Activated CD4-positive, alpha-beta memory T cell treated with anti-CD3 and anti-CD28 coated beads, Interleukin-2, amount 10 ng/mL, durations not matched to agents 7 days and 5 days (primary cell): Measurements from ENCODE around the gene UROD. TPM values are rescaled to one million over a fixed set of nuclear protein-coding genes. Genes with fewer than 3 reads are reported as not detected.
A peak's percentile ranks its signal among the peaks of the same experiment; 100 is the strongest.

Experiments
- CTCF ChIA-PET: fragments of 350-600 bp; sonication (Branson Sonifier 250); formaldehyde crosslinking; loops from one replicate; lab custom pipeline; 2021; ENCODE audit warnings: antibody characterized with exemption, inconsistent platforms; lab: Charles Lee
- POLR2A ChIA-PET: fragments of 350-600 bp; sonication (Branson Sonifier 250); formaldehyde crosslinking; loops from one replicate; lab custom pipeline; 2021; ENCODE audit warnings: antibody characterized with exemption; lab: Charles Lee
- DNase-seq: peaks from one replicate; pipeline ENCODE4 v3.0.0-alpha.2; 2020
- H3K27ac Mint-ChIP-seq: one replicate; pipeline ENCODE4 v1.8.0; 2021; ENCODE audit warnings: mild to moderate bottlenecking, mixed read lengths
- H3K27me3 Mint-ChIP-seq: one replicate; pipeline ENCODE4 v1.8.0; 2021; ENCODE audit warnings: mixed read lengths
- H3K36me3 Mint-ChIP-seq: one replicate; pipeline ENCODE4 v1.8.0; 2021; ENCODE audit warnings: low read depth, mixed read lengths
- H3K4me1 Mint-ChIP-seq: one replicate; pipeline ENCODE4 v1.8.0; 2021; ENCODE audit warnings: mixed read lengths
- H3K4me3 Mint-ChIP-seq: one replicate; pipeline ENCODE4 v1.8.0; 2021; ENCODE audit warnings: mild to moderate bottlenecking, mixed read lengths
- H3K9me3 Mint-ChIP-seq: one replicate; pipeline ENCODE4 v1.8.0; 2021; ENCODE audit warnings: mixed read lengths
- total RNA-seq, 2 experiments: library from RNA; stranded (reverse); gene quantifications; one replicate each; pipeline ENCODE4 v1.2.3, GENCODE V29; 2021

The UROD gene
- total RNA-seq, 2 experiments from 2014 or later, result 67.1 to 74.9 TPM

DNA sequence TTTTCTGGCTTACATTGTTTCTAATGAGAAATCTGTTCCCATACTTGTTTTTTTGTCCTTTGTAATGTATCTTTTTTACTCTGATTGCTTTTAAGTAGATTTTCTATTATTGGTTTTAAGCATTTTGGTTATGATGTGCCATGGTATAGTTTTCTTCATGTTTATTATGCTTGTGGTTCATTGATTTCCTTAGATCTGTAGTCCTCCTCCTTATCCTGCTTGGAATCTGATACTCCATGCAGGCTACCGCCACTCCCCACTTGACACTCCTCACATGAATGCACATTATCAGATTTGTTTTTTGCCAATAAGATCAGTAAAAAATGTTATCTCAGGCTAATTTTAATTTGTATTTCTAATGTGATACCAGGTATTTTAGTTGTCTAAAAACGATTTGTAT is 20.8 kb downstream of the UROD start:
- POLR2A ChIA-PET, result interaction anchor here (1.8 kb wide), 1 partner anchor 21 kb away, joined by 5 read pairs; the partner anchor contains the start of gene UROD
- H3K9me3 Mint-ChIP-seq, result no peaks in the 10 kb centered on the region
- CTCF ChIA-PET, result interaction anchor here (0.9 to 1.0 kb wide), 3 partner anchors 18 to 271 kb away, joined by 3 to 6 read pairs (median 5); no protein-coding TSS in a partner anchor
- H3K36me3 Mint-ChIP-seq, result no peaks in the 10 kb centered on the region
- no peak overlapping the region for H3K4me3 Mint-ChIP-seq
- H3K4me1 Mint-ChIP-seq, result peaks cover 4% of the 10 kb centered on the region
- H3K27me3 Mint-ChIP-seq, result no peaks in the 10 kb centered on the region
- H3K27ac Mint-ChIP-seq, result no peak overlapping the region
- no peak for DNase-seq

DNA sequence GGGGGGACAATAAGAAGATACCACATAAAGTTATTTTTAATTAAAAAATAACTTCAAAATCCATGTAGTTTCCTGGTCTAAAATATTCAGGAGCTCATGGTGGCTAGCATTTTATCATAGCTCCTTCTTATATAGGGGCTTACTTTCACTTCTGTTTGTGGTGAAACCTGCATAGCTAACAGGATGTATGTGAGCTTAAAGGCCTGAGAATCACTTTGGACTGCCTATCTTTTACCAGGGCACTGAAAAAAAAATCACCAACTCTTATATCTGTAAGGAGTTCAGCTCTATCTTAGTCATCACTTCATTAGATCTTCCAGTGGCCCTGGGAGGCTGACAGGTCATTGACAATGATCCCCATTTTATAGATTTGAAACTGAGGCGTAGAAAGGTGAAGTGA is 21.3 kb downstream of the UROD start:
- H3K27me3 Mint-ChIP-seq, result no peaks in the 10 kb centered on the region
- POLR2A ChIA-PET, result interaction anchor here (1.8 kb wide), 1 partner anchor 22 kb away, joined by 5 read pairs; the partner anchor contains the start of gene UROD
- no peaks in the 10 kb centered on the region for H3K36me3 Mint-ChIP-seq
- no peak overlapping the region for H3K27ac Mint-ChIP-seq
- H3K9me3 Mint-ChIP-seq, result no peaks in the 10 kb centered on the region
- no peak overlapping the region for H3K4me3 Mint-ChIP-seq
- DNase-seq, result no peak
- H3K4me1 Mint-ChIP-seq, result peaks cover 4% of the 10 kb centered on the region
- CTCF ChIA-PET, result interaction anchor here (0.5 to 1.0 kb wide), 4 partner anchors 18 to 270 kb away, joined by 3 to 6 read pairs (median 4); no protein-coding TSS in a partner anchor

DNA sequence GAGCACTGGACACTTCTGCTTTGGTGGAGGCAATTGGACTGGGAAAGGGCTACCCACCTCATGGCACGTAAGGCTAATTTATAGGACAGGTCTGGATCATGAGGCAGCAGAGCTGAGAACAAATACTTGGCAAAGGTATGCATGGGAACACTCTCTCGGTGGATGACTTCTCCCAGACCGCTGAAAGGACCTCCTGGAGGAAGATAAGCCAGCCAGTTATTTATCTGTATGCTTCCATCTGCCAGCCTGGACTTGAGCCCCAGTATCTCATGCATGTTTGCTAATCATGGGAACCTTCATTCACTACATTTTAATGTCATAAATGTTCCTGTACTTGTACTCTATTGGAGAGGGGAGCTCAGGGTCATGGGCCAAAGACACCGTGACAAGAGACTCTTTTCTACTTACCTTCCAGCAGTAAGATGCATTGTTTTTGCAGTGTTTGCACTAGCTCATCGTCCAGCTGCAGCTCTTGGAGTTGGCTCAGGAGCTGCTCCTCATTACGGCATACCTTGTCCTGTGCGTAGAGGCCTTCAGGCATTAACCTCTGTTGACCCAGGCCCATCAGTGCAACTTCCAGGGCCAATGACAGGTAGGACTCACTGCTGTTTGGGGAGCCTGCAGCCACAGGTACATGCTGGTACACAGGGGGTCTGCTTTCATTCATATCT is 23.7 kb downstream of the UROD start:
- Mint-ChIP-seq H3K27ac (no peak overlapping the region), H3K4me3 (no peak overlapping the region), H3K27me3 (no peaks in the 10 kb centered on the region), H3K9me3 (no peaks in the 10 kb centered on the region), H3K4me1 (peaks cover 4% of the 10 kb centered on the region), H3K36me3 (no peaks in the 10 kb centered on the region)
- ChIA-PET CTCF (interaction anchor here (0.7 to 1.1 kb wide), 2 partner anchors 22 to 274 kb away, joined by 3 to 4 read pairs; no protein-coding TSS in a partner anchor), POLR2A (no interaction called here)
- no peak for DNase-seq

DNA sequence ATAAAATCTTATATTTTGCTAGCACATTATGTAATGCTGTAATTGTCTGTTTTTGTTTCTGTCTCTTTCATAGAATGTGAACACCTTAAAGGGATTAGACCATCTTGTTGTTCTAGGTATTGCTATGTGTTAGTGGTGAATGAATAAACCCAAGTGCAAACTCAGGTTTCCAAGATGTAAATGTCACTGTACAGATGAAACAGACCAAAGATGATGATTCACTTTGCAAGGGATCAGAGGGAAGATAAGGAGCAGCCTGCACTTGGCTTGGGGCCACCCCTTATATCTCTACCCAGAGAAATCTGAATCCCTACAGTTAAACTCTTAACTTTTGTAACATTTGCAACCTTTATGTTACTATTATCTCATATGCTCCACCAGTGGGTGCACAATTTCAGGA is 25.4 kb downstream of the UROD start:
- no peaks in the 10 kb centered on the region for H3K27me3 Mint-ChIP-seq
- no peak overlapping the region for H3K27ac Mint-ChIP-seq
- no peak for DNase-seq
- CTCF ChIA-PET, result no interaction called here
- H3K4me1 Mint-ChIP-seq, result peaks cover 4% of the 10 kb centered on the region
- no peaks in the 10 kb centered on the region for H3K9me3 Mint-ChIP-seq
- H3K4me3 Mint-ChIP-seq, result no peak overlapping the region
- POLR2A ChIA-PET, result no interaction called here
- H3K36me3 Mint-ChIP-seq, result no peaks in the 10 kb centered on the region

DNA sequence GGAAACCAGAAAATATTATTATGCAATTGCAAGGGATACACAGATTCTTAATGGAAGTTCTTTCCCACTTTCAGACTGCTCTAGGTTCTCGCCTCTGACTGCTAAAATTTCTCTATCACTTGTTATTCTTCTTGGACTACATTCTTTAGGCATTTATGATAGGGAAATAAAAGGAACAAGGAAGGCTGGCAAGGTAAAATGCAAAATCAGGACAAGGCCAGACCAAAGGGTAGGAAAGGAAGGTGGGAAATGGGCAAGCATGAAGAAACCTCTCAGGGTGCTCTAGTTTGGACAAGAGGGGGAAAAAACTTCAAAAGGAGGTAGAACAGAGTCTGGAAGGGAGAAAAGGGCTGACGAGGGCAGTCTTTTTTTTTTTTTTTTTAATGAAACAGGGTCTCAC is 26.2 kb downstream of the UROD start:
- Mint-ChIP-seq H3K9me3 (no peaks in the 10 kb centered on the region), H3K27ac (no peak overlapping the region), H3K36me3 (no peaks in the 10 kb centered on the region), H3K27me3 (no peaks in the 10 kb centered on the region), H3K4me3 (no peak overlapping the region), H3K4me1 (peaks cover 4% of the 10 kb centered on the region)
- POLR2A ChIA-PET, result no interaction called here
- DNase-seq, result no peak
- CTCF ChIA-PET, result no interaction called here

DNA sequence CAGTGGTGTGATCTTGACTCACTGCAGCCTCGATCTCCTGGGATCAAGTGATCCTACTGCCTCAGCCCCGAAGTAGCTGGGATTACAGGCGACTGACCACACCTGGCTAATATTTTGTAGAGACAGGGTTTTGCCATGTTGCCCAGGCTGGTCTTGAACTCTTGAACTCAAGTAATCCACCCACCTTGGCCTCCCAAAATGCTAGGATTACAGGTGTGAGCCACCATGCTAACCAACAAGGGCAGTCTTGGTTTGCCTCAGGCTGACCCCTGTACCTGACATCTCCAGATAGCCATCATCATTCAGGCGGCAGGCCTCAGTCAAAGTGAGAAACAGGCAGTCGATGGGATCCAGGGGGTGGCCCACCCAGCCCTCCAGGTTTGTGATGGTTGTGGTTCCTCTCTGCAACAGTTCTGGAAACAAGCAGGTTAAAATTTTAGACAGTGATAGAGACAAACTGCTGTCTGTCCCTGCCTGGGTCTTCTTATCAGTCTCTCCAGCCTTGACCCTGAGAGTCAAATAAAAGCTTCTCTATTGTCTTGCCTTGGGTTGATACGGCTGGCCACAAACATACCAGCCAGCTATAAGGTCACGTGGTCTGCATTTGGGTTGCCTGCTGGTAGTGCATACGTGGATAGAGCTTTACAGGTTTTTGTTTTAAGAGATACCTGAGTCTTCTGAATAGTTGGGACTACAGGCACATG is 26.8 kb downstream of the UROD start:
- ChIA-PET CTCF (no interaction called here), POLR2A (no interaction called here)
- DNase-seq, result no peak
- Mint-ChIP-seq H3K4me3 (no peak overlapping the region), H3K27ac (no peak overlapping the region), H3K9me3 (no peaks in the 10 kb centered on the region), H3K36me3 (no peaks in the 10 kb centered on the region), H3K27me3 (no peaks in the 10 kb centered on the region), H3K4me1 (peaks cover 2% of the 10 kb centered on the region)

DNA sequence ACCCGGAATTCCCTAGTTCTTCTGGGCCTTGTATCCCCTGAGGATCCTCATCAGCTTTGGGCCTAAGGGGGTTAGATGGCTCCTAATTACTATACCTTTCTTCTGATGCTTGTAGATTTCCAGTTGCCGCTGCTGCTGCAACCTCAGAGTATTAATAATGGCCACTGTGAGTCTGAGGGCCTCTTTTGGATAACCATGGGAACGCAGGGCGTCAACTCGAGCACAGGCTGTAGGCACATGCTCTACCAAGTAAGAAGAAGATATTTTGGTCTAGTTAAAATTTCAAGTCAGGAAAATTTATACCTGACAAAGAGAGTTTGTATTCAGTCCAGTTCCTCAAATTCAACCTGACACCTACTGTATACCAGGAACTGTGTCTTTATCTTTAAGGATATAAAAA is 28.2 kb downstream of the UROD start:
- Mint-ChIP-seq H3K27me3 (no peaks in the 10 kb centered on the region), H3K9me3 (no peaks in the 10 kb centered on the region), H3K36me3 (no peaks in the 10 kb centered on the region), H3K27ac (no peak overlapping the region), H3K4me3 (no peak overlapping the region), H3K4me1 (peaks cover 2% of the 10 kb centered on the region)
- CTCF ChIA-PET, result no interaction called here
- DNase-seq, result no peak
- POLR2A ChIA-PET, result interaction anchor here (1.1 kb wide), 1 partner anchor 10 kb away, joined by 3 read pairs; no protein-coding TSS in a partner anchor

DNA sequence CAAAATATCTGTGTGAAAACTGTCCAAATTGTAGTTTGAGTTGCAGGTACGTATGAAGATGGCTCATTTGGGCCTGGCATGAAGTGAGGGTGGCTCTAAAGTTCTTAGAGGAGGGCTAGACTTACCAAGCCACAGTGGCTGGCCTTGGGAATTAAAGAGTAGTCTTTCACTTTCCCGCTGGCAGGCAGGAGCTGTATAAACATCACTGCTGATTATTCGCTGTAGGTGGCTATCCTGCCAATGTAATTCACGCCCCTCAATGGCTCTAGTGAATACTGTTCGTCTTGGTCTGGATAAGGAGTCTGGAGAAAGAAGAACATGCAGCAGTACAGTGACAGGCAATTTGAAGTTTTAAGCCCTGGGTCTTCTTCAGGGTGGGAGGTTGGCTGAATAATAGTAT is 31.0 kb downstream of the UROD start:
- Mint-ChIP-seq H3K4me3 (no peak overlapping the region), H3K36me3 (no peaks in the 10 kb centered on the region), H3K9me3 (no peaks in the 10 kb centered on the region), H3K27me3 (no peaks in the 10 kb centered on the region), H3K4me1 (no peaks in the 10 kb centered on the region), H3K27ac (no peak overlapping the region)
- no peak for DNase-seq
- POLR2A ChIA-PET, result no interaction called here
- CTCF ChIA-PET, result no interaction called here

DNA sequence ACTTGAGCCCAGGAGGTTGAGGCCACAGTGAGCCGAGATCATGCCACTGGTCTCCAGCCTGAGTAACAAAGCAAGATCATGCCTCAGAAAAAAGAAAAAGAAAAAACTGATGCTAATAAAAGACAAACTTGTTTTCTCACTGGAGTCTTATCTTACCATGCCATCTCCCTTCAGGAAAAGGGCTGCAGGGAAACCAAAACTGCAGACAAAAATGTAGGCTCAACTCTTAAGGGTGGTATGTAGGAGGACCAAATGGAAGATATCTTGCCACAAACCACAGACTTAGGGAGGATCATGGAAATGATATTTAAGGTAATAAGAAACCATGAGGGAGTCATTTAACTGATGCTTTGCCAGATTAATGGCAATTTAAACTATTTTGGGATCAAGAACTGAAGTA is 32.9 kb downstream of the UROD start:
- Mint-ChIP-seq H3K36me3 (no peaks in the 10 kb centered on the region), H3K27ac (no peak overlapping the region), H3K27me3 (no peaks in the 10 kb centered on the region), H3K9me3 (no peaks in the 10 kb centered on the region), H3K4me3 (no peak overlapping the region), H3K4me1 (peaks cover 2% of the 10 kb centered on the region)
- no peak for DNase-seq
- ChIA-PET CTCF (no interaction called here), POLR2A (no interaction called here)

DNA sequence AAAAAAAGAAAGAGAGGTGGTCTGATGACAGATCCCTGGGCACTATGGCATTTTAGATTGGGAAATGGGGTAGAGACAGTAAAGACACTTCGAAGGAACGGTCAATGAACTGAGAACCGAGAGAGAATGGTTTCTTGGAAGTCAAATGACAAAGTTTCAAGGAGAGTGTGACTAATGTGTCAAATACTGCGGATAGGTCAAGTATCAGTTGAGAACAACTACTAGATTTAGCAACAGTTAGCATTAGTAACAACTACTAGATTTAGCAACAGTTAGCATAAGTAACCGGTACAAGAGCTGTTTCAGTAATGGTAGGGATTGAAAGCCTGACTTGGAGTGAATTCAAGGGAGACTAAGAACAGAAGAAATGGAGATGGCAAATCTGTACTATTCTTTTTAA is 35.0 kb downstream of the UROD start:
- no peaks in the 10 kb centered on the region for H3K9me3 Mint-ChIP-seq
- no peak overlapping the region for H3K27ac Mint-ChIP-seq
- no peak overlapping the region for H3K4me3 Mint-ChIP-seq

DNA sequence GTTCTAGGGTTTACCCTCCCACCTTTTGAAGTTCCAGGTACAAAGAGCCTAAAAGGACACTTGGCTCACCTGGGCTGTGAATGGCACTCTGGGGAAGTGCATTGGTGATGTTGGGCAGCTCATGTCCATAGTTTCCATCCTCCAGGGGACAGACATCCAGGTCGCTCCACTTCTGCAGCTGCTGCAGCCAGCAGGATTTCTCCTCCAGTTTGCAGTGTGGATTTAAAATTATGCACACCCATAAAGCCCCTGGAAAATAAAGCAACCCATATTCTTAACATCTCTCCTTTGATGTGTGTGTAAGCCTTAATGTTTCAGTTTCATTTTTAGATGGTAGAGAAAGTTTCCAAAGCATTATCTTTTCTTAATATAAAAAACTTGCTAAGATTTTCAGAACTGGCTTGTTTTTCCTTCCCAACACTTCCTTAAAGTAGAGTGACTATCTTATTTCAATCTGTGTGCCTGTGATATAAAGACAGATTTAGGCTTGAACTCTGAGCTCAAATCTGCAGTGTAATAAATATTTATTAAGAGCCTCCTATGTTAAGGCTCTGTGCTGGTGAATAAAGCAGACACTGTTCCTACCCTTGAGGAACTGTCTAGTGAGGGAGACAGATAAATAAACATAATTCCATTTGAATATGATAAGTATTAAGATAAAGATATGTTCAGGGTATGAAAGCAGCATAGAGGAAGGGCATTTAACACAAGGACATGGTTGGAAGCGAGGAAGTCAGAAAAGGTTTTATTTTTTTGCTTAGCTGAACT is 39.1 kb downstream of the UROD start:
- CTCF ChIA-PET, result interaction anchor here (0.7 to 1.7 kb wide), 5 partner anchors 10 to 252 kb away, joined by 3 to 6 read pairs (median 4); no protein-coding TSS in a partner anchor
- Mint-ChIP-seq H3K27ac (no peak overlapping the region), H3K36me3 (no peaks in the 10 kb centered on the region), H3K9me3 (no peaks in the 10 kb centered on the region), H3K4me1 (peaks cover 14% of the 10 kb centered on the region), H3K4me3 (peak overlapping the region; percentile 9), H3K27me3 (peaks cover 1% of the 10 kb centered on the region)
- POLR2A ChIA-PET, result interaction anchor here (1.2 to 1.4 kb wide), 3 partner anchors 11 to 289 kb away, joined by 3 read pairs; partner anchors contain the start of genes EIF2B3 and MUTYH
- no peak for DNase-seq

More for the DNA sequence above, 35.0 kb downstream of the UROD start:
- no peak for DNase-seq
- Mint-ChIP-seq H3K27me3 (no peaks in the 10 kb centered on the region), H3K36me3 (no peaks in the 10 kb centered on the region), H3K4me1 (peaks cover 14% of the 10 kb centered on the region)
- ChIA-PET CTCF (no interaction called here), POLR2A (no interaction called here)

DNA sequence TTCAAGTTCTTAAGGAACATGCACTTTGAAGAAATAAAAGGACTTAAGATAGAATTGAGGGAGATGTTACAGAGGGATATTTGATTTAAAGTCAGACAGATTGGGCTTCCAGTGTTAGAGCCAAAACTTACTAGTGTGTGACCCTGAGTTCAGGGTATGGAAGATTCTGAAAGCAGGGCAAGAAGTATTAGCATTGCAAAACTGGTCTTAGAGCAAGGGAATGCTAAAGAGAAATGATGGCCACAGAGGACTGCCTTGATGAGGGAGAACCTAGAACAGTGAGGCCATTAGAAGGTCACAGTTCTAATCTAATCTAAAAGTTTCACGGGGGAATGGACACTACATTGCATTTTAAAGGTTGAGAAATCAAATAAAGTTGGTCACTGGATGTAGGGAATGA is 45.5 kb downstream of the UROD start:
- Mint-ChIP-seq H3K27ac (no peak overlapping the region), H3K9me3 (no peaks in the 10 kb centered on the region), H3K36me3 (no peaks in the 10 kb centered on the region), H3K4me1 (no peaks in the 10 kb centered on the region), H3K4me3 (no peak overlapping the region), H3K27me3 (peaks cover 1% of the 10 kb centered on the region)
- DNase-seq, result no peak
- ChIA-PET CTCF (no interaction called here), POLR2A (no interaction called here)

DNA sequence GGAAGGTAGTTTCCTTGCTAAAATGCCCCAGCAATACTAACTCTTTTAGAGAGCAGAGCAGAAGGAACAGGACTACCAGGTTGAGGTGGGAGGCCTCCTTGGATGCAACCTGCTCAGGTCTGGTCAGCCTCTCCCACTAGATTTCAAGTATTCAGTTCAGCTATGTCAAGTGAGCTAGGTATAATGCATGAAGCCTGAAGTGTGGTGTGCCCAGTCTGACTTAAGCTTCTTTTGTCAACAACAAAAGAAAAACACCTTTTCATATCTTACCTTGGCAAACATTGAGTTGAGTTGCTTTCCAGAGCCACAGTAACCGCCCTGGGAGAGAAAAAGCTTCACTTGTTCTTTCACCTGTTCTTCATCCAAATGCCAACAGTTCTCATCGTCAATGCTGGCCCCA is 47.8 kb downstream of the UROD start:
- CTCF ChIA-PET, result no interaction called here
- Mint-ChIP-seq H3K27me3 (no peaks in the 10 kb centered on the region), H3K9me3 (no peaks in the 10 kb centered on the region), H3K27ac (no peak overlapping the region), H3K36me3 (no peaks in the 10 kb centered on the region), H3K4me3 (no peak overlapping the region), H3K4me1 (no peaks in the 10 kb centered on the region)
- DNase-seq, result no peak
- POLR2A ChIA-PET, result no interaction called here
